ENCODE data around the gene STK38L. TPM values are rescaled to one million over a fixed set of nuclear protein-coding genes. Genes with fewer than 3 reads are reported as not detected.

The STK38L gene
- total and polyA plus RNA-seq, 2 donors (not counting 1 experiment from before 2014, with no cell fraction given) = 16.5 to 19.9 TPM

DNA sequence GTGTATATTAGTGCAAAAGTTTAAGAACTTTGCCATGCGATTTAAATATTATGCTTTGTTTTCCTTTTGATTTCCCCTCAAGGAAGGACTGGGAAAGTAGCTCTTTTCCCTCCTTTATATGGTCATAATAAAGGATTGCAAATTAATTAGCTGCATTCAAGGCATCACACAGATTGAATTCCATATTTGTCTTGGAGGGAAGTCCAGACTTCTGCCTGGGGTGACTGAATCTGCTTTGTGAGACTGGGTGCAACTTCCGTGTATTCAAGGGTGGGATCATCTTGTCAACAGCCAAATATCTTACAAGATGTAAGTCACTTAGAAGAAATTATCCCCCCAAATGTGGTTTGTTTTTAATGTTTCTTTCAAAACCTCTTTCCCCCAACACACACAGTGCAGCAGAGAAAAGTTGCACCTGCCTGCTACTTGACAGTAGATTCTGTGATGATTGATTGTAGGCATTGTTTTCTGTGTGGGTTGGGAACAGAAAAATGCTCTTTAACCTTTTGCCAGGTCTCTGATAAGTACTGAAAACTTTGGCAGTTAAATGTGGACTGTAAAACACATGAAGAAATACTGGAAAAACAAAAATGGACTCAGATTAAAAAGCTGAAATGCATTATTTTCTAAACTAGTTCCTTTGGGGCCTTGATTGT lies 28.4 kb downstream of the STK38L start:
- no peak for TF ChIP-seq EZH2 (IDR thresholded peaks at IDR 0.05; ENCODE audit: low read length, missing control alignments)
- TF ChIP-seq, protein P1, sequence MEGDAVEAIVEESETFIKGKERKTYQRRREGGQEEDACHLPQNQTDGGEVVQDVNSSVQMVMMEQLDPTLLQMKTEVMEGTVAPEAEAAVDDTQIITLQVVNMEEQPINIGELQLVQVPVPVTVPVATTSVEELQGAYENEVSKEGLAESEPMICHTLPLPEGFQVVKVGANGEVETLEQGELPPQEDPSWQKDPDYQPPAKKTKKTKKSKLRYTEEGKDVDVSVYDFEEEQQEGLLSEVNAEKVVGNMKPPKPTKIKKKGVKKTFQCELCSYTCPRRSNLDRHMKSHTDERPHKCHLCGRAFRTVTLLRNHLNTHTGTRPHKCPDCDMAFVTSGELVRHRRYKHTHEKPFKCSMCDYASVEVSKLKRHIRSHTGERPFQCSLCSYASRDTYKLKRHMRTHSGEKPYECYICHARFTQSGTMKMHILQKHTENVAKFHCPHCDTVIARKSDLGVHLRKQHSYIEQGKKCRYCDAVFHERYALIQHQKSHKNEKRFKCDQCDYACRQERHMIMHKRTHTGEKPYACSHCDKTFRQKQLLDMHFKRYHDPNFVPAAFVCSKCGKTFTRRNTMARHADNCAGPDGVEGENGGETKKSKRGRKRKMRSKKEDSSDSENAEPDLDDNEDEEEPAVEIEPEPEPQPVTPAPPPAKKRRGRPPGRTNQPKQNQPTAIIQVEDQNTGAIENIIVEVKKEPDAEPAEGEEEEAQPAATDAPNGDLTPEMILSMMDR (conservative IDR thresholded peaks at IDR 0.05 in 1 of 2, IDR thresholded peaks at IDR 0.05 in 1 of 2; ENCODE audit: low read depth in 1 of 2, low read length in 2 of 2) = no peak
- H4K20me1 ChIP-seq (ENCODE audit: control insufficient read depth, extremely low read depth, insufficient read depth, low read length) = no peaks in the 10 kb centered on the region
- no peaks in the 10 kb centered on the region for H3K9me3 ChIP-seq (ENCODE audit: control insufficient read depth, insufficient read depth, low read depth, low read length)
- H3K9ac ChIP-seq (ENCODE audit: insufficient read depth, low read length) = no peak overlapping the region
- DNase-seq (ENCODE audit: low read depth in 2 of 2) = peak in 1 of 2 donors; percentile 63
- H3K4me3 ChIP-seq (replicated peaks in 1 of 4; ENCODE audit: control extremely low read depth in 1 of 4, insufficient read depth in 1 of 4, low read depth in 3 of 4, low read length in 4 of 4) = no peak overlapping the region
- no peak overlapping the region for H3K4me2 ChIP-seq (ENCODE audit: extremely low read depth, insufficient read depth, low read length)
- H3K27ac ChIP-seq (ENCODE audit: insufficient read depth, low read length) = no peak overlapping the region
- no peaks in the 10 kb centered on the region for H3K36me3 ChIP-seq (ENCODE audit: control insufficient read depth, insufficient read depth, low read length)
- no peaks in the 10 kb centered on the region for H3K27me3 ChIP-seq (ENCODE audit: control insufficient read depth, insufficient read depth, low read length)
- H3K4me1 ChIP-seq (ENCODE audit: control insufficient read depth, extremely low read depth, insufficient read depth, low read length) = no peaks in the 10 kb centered on the region
- H2AFZ ChIP-seq (ENCODE audit: low read length) = no peak overlapping the region
- H3K79me2 ChIP-seq (ENCODE audit: control insufficient read depth, insufficient read depth, low read length) = no peaks in the 10 kb centered on the region

DNA sequence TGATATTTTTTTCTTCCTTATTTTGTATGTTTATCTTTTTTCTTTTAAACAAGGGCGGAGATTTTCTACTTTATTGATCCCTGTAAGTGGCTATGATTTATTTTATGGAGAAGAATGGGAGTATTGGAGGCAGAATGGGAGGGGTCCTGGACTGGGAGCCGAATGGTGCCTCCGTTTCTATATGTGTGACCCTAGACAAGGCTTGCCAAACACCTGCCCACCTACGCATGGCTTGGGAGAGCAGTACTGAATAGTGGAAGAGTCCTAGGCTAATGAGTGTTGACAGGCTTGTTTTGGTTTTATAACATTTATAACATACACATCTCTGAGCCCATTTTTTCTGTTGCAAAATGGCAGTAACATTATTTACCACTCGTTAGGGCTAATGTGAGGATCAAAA lies 29.0 kb downstream of the STK38L start:
- peaks cover 4% of the 10 kb centered on the region for H3K4me1 ChIP-seq (ENCODE audit: control insufficient read depth, extremely low read depth, insufficient read depth, low read length)
- H3K9me3 ChIP-seq (ENCODE audit: control insufficient read depth, insufficient read depth, low read depth, low read length) = no peaks in the 10 kb centered on the region
- no peaks in the 10 kb centered on the region for H3K79me2 ChIP-seq (ENCODE audit: control insufficient read depth, insufficient read depth, low read length)
- H3K9ac ChIP-seq (ENCODE audit: insufficient read depth, low read length) = no peak overlapping the region
- no peak overlapping the region for H3K4me3 ChIP-seq (replicated peaks in 1 of 4; ENCODE audit: control extremely low read depth in 1 of 4, insufficient read depth in 1 of 4, low read depth in 3 of 4, low read length in 4 of 4)
- H3K4me2 ChIP-seq (ENCODE audit: extremely low read depth, insufficient read depth, low read length) = no peak overlapping the region
- TF ChIP-seq, protein P1 (conservative IDR thresholded peaks at IDR 0.05 in 1 of 2, IDR thresholded peaks at IDR 0.05 in 1 of 2; ENCODE audit: low read depth in 1 of 2, low read length in 2 of 2) = no peak
- TF ChIP-seq EZH2 (IDR thresholded peaks at IDR 0.05; ENCODE audit: low read length, missing control alignments) = no peak
- no peaks in the 10 kb centered on the region for H3K27me3 ChIP-seq (ENCODE audit: control insufficient read depth, insufficient read depth, low read length)
- no peaks in the 10 kb centered on the region for H4K20me1 ChIP-seq (ENCODE audit: control insufficient read depth, extremely low read depth, insufficient read depth, low read length)
- no peaks in the 10 kb centered on the region for H3K36me3 ChIP-seq (ENCODE audit: control insufficient read depth, insufficient read depth, low read length)
- no peak for DNase-seq (ENCODE audit: low read depth in 2 of 2)
- no peak overlapping the region for H2AFZ ChIP-seq (ENCODE audit: low read length)
- no peak overlapping the region for H3K27ac ChIP-seq (ENCODE audit: insufficient read depth, low read length)

DNA sequence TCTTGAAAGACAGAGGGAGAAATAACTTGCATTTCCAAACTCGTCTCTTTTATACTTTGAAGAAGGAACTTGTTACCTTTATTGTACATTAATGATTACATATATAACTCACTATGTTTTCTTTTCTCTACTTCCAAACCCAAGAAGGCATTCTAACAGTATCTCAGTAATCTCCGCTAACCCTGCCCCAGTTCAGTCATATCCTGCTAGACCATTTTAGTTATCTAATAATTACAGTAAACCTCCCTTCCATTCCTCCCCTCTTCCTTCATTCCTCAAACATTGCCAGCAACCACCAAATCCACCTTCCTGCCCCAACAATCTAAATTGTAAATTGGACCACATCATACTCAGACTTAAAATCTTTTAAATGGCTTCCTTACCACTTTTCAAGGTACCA lies 30.6 kb downstream of the STK38L start:
- no peak overlapping the region for H3K9ac ChIP-seq (ENCODE audit: insufficient read depth, low read length)
- no peaks in the 10 kb centered on the region for H3K9me3 ChIP-seq (ENCODE audit: control insufficient read depth, insufficient read depth, low read depth, low read length)
- H3K79me2 ChIP-seq (ENCODE audit: control insufficient read depth, insufficient read depth, low read length) = no peaks in the 10 kb centered on the region
- peak in 1 of 2 donors; percentile 83 for DNase-seq (ENCODE audit: low read depth in 2 of 2)
- H3K36me3 ChIP-seq (ENCODE audit: control insufficient read depth, insufficient read depth, low read length) = no peaks in the 10 kb centered on the region
- H4K20me1 ChIP-seq (ENCODE audit: control insufficient read depth, extremely low read depth, insufficient read depth, low read length) = no peaks in the 10 kb centered on the region
- peaks cover 4% of the 10 kb centered on the region for H3K4me1 ChIP-seq (ENCODE audit: control insufficient read depth, extremely low read depth, insufficient read depth, low read length)
- H3K4me2 ChIP-seq (ENCODE audit: extremely low read depth, insufficient read depth, low read length) = no peak overlapping the region
- H3K27ac ChIP-seq (ENCODE audit: insufficient read depth, low read length) = no peak overlapping the region
- no peak overlapping the region for H3K4me3 ChIP-seq (replicated peaks in 1 of 4; ENCODE audit: control extremely low read depth in 1 of 4, insufficient read depth in 1 of 4, low read depth in 3 of 4, low read length in 4 of 4)
- H3K27me3 ChIP-seq (ENCODE audit: control insufficient read depth, insufficient read depth, low read length) = no peaks in the 10 kb centered on the region
- H2AFZ ChIP-seq (ENCODE audit: low read length) = no peak overlapping the region
- TF ChIP-seq EZH2 (IDR thresholded peaks at IDR 0.05; ENCODE audit: low read length, missing control alignments) = no peak
- TF ChIP-seq, protein P1 (conservative IDR thresholded peaks at IDR 0.05 in 1 of 2, IDR thresholded peaks at IDR 0.05 in 1 of 2; ENCODE audit: low read depth in 1 of 2, low read length in 2 of 2) = no peak

Data from fibroblast of lung (primary cell).